GM18873 (cell line): ENCODE data around the gene TADA2A.
A peak's percentile ranks its signal among the peaks of the same experiment; 100 is the strongest.
"Not testable (repeated sequence)": the region's sequence is repeated elsewhere in the genome, so short reads cannot be mapped to it uniquely, and the experiment has no call there.

Source experiments
- ATAC-seq: cut with Tn5 transposase; IDR thresholded peaks from one replicate; pipeline ENCODE4 v1.9.1; 2021; ENCODE audit warnings: mild to moderate bottlenecking, moderate library complexity, moderate number of reproducible peaks; ENCODE audit not compliant: unreplicated experiment, low FRiP score

TADA2A gene

GRCh38 chr17:37393352-37393751 lies 13.3 kb upstream of the TADA2A start:
- ATAC-seq: no peak

GRCh38 chr17:37399265-37399803 lies 7.4 kb upstream of the TADA2A start:
- no peak for ATAC-seq

GRCh38 chr17:37400505-37400904 lies 6.2 kb upstream of the TADA2A start:
- ATAC-seq: no peak

GRCh38 chr17:37405522-37405921 lies 1.2 kb upstream of the TADA2A start:
- ATAC-seq: not testable (repeated sequence)

- ATAC-seq: peak; percentile 29
Observed at GRCh38 chr17:37405955-37406634, 591 bp upstream of the TADA2A start.

GRCh38 chr17:37408145-37408479 lies 1.4 kb downstream of the TADA2A start:
- ATAC-seq: not testable (repeated sequence)

- ATAC-seq: no peak
Observed at GRCh38 chr17:37410357-37410756, 3.7 kb downstream of the TADA2A start.

GRCh38 chr17:37413875-37414519 lies 7.3 kb downstream of the TADA2A start:
- no peak for ATAC-seq

- no peak for ATAC-seq
Observed at GRCh38 chr17:37417852-37418251, 11.2 kb downstream of the TADA2A start.

GRCh38 chr17:37422971-37423625 lies 16.4 kb downstream of the TADA2A start:
- no peak for ATAC-seq

GRCh38 chr17:37425268-37425667 lies 18.6 kb downstream of the TADA2A start:
- no peak for ATAC-seq

- ATAC-seq: no peak
Observed at GRCh38 chr17:37429039-37429438, 22.4 kb downstream of the TADA2A start.

GRCh38 chr17:37429453-37429852 lies 22.8 kb downstream of the TADA2A start:
- no peak for ATAC-seq

- ATAC-seq: no peak
Observed at GRCh38 chr17:37430051-37430627, 23.5 kb downstream of the TADA2A start.

GRCh38 chr17:37432671-37433070 lies 26.0 kb downstream of the TADA2A start:
- no peak for ATAC-seq

GRCh38 chr17:37438141-37438540 lies 31.5 kb downstream of the TADA2A start:
- no peak for ATAC-seq

- no peak for ATAC-seq
Observed at GRCh38 chr17:37440424-37440823, 33.7 kb downstream of the TADA2A start.

GRCh38 chr17:37441369-37442014 lies 34.8 kb downstream of the TADA2A start:
- not testable (repeated sequence) for ATAC-seq

- ATAC-seq: no peak
Observed at GRCh38 chr17:37446027-37446426, 39.3 kb downstream of the TADA2A start.

GRCh38 chr17:37447641-37448040 lies 41.0 kb downstream of the TADA2A start:
- ATAC-seq: no peak

- no peak for ATAC-seq
Observed at GRCh38 chr17:37450112-37450511, 43.4 kb downstream of the TADA2A start.
